GM12878 (cell line): ENCODE measurements around the gene PLA2G5. TPM values are rescaled to one million over a fixed set of nuclear protein-coding genes. Genes with fewer than 3 reads are reported as not detected.

Experiments
- BMI1 ChIP-seq: fragments of 450-650 bp; IDR thresholded peaks from 2 replicates; pipeline ENCODE4 v1.6.1; 2016; ENCODE audit warnings: mild to moderate bottlenecking, moderate library complexity, borderline replicate concordance
- CEBPB ChIP-seq, 2 experiments: fragments of 150-350 bp in 1 of 2; IDR thresholded peaks; 2 replicates each; pipeline ENCODE4 v1.6.1; 2012 to 2014; ENCODE audit warnings: low read depth in 2 of 2, low read length in 2 of 2, borderline replicate concordance in 1 of 2, inconsistent platforms in 1 of 2
- CREB1 ChIP-seq: IDR thresholded peaks from 2 replicates; pipeline ENCODE4 v1.6.1; 2012; ENCODE audit warnings: low read depth, mild to moderate bottlenecking, inconsistent platforms
- CREM ChIP-seq: IDR thresholded peaks from 2 replicates; pipeline ENCODE4 v1.6.1; 2014; ENCODE audit warnings: antibody characterized with exemption, low read depth
- CUX1 ChIP-seq: IDR thresholded peaks from 2 replicates; pipeline ENCODE4 v1.6.1; 2012; ENCODE audit warnings: improper control_type of control experiment, low read depth, low read length; ENCODE audit not compliant: insufficient replicate concordance
- EGR1 ChIP-seq, 2 experiments: IDR thresholded peaks; 1 replicate in 1 of 2; 2 replicates in 1 of 2; pipeline ENCODE4 v1.6.1; 2011 to 2012; ENCODE audit warnings: low read depth in 2 of 2, low read length in 2 of 2, borderline replicate concordance in 1 of 2, mild to moderate bottlenecking in 1 of 2, moderate library complexity in 1 of 2
- IKZF2 ChIP-seq, 2 experiments: fragments of 450-650 bp; IDR thresholded peaks; 2 replicates each; pipeline ENCODE4 v1.6.1; 2017; ENCODE audit warnings: mild to moderate bottlenecking in 2 of 2, moderate library complexity in 2 of 2
- IRF4 ChIP-seq: IDR thresholded peaks from 2 replicates; pipeline ENCODE4 v1.6.1; 2011; ENCODE audit warnings: low read depth, low read length
- JUND ChIP-seq: IDR thresholded peaks from 2 replicates; pipeline ENCODE4 v1.6.1; 2012; ENCODE audit warnings: low read depth, mild to moderate bottlenecking, low read length, improper control_type of control experiment, moderate library complexity
- LARP7 ChIP-seq: fragments of 450-650 bp; IDR thresholded peaks from 2 replicates; pipeline ENCODE4 v1.6.1; 2017; ENCODE audit warnings: mild to moderate bottlenecking
- MLLT1 ChIP-seq: fragments of 450-650 bp; IDR thresholded peaks from 2 replicates; pipeline ENCODE4 v1.6.1; 2016; ENCODE audit warnings: mild to moderate bottlenecking
- NBN ChIP-seq: fragments of 450-650 bp; IDR thresholded peaks from 2 replicates; pipeline ENCODE4 v1.6.1; 2016
- POLR2AphosphoS5 ChIP-seq: IDR thresholded peaks from 2 replicates; pipeline ENCODE4 v1.6.1; 2011; ENCODE audit warnings: mild to moderate bottlenecking, low read length, inconsistent platforms
- RAD21 ChIP-seq: IDR thresholded peaks from 2 replicates; pipeline ENCODE4 v1.6.1; 2011; ENCODE audit warnings: mild to moderate bottlenecking, low read depth, low read length, moderate library complexity; ENCODE audit not compliant: insufficient read depth
- SMAD5 ChIP-seq: IDR thresholded peaks from 2 replicates; pipeline ENCODE4 v1.6.1; 2016; ENCODE audit warnings: antibody characterized with exemption, low read depth
- TARDBP ChIP-seq: IDR thresholded peaks from 2 replicates; pipeline ENCODE4 v1.6.1; 2016; ENCODE audit warnings: borderline replicate concordance
- TCF3 ChIP-seq: IDR thresholded peaks from 2 replicates; pipeline ENCODE4 v1.6.1; 2012; ENCODE audit warnings: low read depth, mild to moderate bottlenecking, low read length, borderline replicate concordance; ENCODE audit not compliant: insufficient read depth
- ZBTB11 ChIP-seq: fragments of 450-650 bp; formaldehyde crosslinking; IDR thresholded peaks from 2 replicates; pipeline ENCODE4 v1.5.0; 2022; ENCODE audit warnings: mild to moderate bottlenecking, missing genetic modification characterization
- ZNF384 ChIP-seq: IDR thresholded peaks from 2 replicates; pipeline ENCODE4 v1.6.1; 2012; ENCODE audit warnings: low read depth, mild to moderate bottlenecking, low read length, improper control_type of control experiment, borderline replicate concordance
- polyA plus RNA-seq, 11 experiments: library from polyadenylated mRNA; depleted of rRNA in 4 of 11; unstranded in 6 of 11; stranded (reverse) in 5 of 11; fragments of >200 nt; fragmentation: Nextera tagmentation in 4 of 11; fragmentation: Illumina TruSeq in 1 of 11; extraction: Ambion mirVana in 4 of 11; extraction: Trizol in 1 of 11; gene quantifications; 1 replicate in 1 of 11; 2 replicates in 10 of 11; pipeline versions ENCODE4 v1.2.1 to v1.2.3, GENCODE V29; 2011 to 2016; ENCODE audit warnings: inconsistent platforms in 2 of 11, missing spikeins in 2 of 11, low read depth in 1 of 11
- total RNA-seq, 4 experiments: library from RNA; depleted of rRNA in 3 of 4; stranded (reverse); fragments of >200 nt in 3 of 4; fragmentation: Illumina TruSeq in 1 of 4; extraction: Trizol in 1 of 4; gene quantifications; 2 replicates each; pipeline versions ENCODE4 v1.2.1 to v1.2.3, GENCODE V29; 2013 to 2021

The PLA2G5 gene
- total and polyA plus RNA-seq, 10 of the 15 experiments (the other 5 are each of a cell fraction or from before 2014, with no cell fraction given) = 0.10 to 0.19 (median 0.17) TPM; not detected in 7

GRCh38 chr1:20080441-20081352 lies 10.7 kb downstream of the PLA2G5 start (continued):
- TF ChIP-seq ZBTB11 (CRISPR knock-in tag) (no peak), SMAD5 (no peak), CREB1 (0 out of 2 replicates have a peak, but pooled peaks have one; percentile 33), ZNF384 (no peak), IKZF2 (IDR thresholded peaks at IDR 0.05) (peak; percentile 73 to 75; a peak in 2 of 4 replicates), CREM (no peak), TCF3 (0 out of 2 replicates have a peak, but pooled peaks have one; percentile 24), LARP7 (no peak), IRF4 (no peak), BMI1 (no peak), MLLT1 (peak; percentile 55; the same call in 1 of the 2 replicates), TARDBP (no peak), CUX1 (no peak), EGR1 (IDR thresholded peaks at IDR 0.05; ENCODE audit: borderline replicate concordance in 1 of 2, low read depth in 2 of 2, low read length in 2 of 2) (no peak), POLR2AphosphoS5 (no peak), JUND (no peak), RAD21 (peak; percentile 23; the same call in 1 of the 2 replicates), NBN (0 out of 2 replicates have a peak, but pooled peaks have one; percentile 58), CEBPB (IDR thresholded peaks at IDR 0.05; ENCODE audit: borderline replicate concordance in 1 of 2, low read depth in 2 of 2, low read length in 2 of 2) (no peak)
